NCI-H446 (cell line): ENCODE measurements around the gene C9orf78.

Experiments used
- DNase-seq, 2 experiments: peaks; one replicate each; lab custom pipeline; 2025; lab: John Stamatoyannopoulos, UW

Gene C9orf78

GRCh38 chr9:129868023-129868871 lies 33.2 kb upstream of the C9orf78 start:
- no peak for DNase-seq

DNA sequence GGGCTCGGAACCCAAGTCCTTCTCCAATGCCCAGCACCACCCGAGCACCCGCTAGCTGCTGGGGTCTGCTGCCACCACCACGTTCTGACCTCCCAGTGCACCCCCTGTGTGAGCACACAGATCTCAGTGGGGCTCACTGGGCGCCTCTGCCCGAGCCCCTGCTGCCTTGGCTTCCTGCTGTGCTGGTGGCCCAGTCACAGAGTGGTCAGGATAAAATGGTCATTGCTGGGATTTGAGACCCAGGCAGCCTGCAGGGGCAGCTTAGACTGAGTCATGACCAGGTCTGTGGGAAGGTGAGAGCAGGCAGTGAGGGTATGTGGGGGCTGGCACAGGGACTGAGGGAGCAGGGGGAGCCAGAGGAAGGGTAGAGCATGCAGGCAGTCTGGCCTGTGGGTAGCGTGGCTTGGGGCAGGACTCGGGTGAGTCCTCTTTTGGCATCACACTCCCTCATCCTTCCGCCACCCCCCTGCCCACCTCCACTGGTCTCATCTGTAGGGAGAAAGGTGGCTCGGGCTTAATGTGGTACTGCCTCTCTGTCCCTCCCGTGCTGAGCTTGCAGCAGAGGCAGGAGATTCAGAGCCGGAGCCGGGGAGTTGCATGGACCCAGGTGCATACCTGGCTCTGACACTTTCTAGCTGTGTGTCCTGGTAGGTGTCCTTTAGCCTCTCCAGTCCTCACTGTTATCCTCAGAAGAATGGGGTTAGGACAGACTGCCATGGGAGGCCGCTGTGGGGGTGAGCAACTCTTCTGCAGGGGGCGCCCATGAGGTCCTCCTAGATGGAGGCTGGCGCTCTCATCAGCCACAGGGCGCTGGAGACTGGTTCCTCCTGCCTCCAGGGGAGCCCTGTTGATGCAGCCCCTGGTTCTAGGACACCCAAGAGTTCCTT lies 32.3 kb upstream of the C9orf78 start:
- DNase-seq, result no peak

DNA sequence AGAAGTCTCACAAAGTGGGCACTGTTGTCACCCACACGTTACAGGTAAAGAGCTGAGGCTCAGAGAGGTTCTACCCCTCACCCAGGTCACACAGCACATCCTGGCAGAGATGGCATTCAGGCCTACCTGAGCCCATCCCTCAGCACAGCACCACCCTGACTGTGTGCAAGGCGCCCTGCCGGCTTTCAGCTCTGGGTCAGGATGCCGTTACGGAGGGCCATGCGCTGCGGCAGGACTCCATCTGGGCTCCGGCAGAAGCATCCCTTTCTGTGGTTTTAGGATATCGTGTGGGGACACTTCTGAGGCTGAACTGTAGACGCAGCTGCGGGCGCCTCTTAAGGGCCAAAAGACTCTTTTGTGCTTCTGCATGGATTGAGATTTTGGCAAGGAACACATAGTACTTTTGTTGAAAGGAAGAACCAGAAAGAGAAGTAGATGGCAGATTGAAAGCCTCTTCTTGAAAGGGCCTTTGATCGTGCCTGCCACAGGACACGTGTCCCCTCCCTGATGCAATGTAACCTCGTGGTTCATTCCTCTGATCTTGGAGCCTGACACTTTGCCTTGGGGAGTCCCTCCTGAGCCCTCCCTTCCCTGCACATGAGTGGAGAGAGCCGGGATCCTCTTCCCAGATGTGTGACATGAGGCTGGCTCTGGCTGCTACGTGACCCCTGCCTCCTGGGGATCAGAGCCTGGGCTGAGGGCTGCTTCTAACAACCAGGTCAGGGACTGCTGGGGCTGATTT lies 31.5 kb upstream of the C9orf78 start:
- DNase-seq, result no peak

DNA sequence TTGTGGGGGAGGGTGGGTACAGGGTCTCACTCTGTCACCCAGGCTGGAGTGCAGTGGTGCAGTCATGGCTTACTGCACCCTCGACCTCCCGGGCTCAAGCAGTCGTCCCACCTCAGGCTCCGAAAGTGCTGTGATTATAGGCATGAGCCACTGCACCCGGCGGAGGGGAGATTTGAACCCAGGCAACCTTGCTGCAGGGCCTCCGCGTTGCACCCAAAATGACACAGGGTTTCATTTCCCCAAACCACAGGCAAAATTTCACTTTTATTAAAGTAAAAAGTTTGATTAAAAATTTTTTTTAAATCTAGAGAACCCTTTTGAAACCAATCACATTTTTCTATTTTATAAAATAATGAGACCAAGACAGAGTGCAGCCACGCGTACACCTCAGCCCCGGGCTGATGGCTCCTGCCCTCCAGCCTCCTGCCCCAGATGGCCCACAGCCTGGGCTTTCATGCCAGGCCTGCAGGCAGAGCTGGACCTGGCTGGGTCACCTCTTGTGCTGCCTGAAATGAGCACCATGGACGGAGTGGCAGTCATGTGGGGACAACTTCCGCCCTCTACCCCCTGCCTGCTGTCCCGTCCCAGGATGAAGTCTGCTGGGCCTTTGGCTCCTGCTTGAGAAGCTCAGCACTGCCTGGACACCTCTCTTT lies 30.7 kb upstream of the C9orf78 start:
- no peak for DNase-seq

- no peak for DNase-seq
These were observed 30.0 kb upstream of the C9orf78 start for GRCh38 chr9:129864991-129865647.

DNA sequence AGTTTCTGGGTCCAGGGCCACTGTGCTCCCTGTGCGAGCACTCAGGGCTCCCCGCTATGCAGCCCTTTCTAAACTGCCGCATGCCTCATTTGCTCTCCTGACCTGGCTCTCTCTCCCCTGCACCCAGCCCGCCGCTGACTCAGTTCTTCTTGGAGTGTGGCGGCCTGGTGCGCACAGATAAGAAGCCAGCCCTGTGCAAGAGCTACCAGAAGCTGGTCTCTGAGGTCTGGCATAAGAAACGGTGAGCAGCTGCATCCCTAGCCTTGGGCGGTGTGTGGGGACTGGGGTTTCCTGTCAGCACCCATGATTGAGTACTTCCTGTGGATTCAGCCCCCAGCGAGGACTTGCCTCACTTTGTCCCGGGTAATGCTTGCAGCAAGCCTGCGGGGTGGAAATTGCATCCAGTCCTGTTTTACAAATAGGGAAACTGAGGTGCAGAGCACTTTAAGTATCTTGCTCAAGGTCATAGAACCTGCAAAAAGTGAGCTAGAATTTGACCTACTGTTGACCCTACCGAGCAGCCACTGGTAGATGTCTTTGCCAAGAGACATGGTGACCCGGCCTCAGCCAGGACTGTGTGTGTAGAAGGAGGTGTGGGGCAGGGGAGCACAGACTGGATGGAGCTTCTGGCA lies 28.1 kb upstream of the C9orf78 start:
- no peak for DNase-seq

GRCh38 chr9:129861447-129861827 lies 26.4 kb upstream of the C9orf78 start:
- DNase-seq, result no peak

DNA sequence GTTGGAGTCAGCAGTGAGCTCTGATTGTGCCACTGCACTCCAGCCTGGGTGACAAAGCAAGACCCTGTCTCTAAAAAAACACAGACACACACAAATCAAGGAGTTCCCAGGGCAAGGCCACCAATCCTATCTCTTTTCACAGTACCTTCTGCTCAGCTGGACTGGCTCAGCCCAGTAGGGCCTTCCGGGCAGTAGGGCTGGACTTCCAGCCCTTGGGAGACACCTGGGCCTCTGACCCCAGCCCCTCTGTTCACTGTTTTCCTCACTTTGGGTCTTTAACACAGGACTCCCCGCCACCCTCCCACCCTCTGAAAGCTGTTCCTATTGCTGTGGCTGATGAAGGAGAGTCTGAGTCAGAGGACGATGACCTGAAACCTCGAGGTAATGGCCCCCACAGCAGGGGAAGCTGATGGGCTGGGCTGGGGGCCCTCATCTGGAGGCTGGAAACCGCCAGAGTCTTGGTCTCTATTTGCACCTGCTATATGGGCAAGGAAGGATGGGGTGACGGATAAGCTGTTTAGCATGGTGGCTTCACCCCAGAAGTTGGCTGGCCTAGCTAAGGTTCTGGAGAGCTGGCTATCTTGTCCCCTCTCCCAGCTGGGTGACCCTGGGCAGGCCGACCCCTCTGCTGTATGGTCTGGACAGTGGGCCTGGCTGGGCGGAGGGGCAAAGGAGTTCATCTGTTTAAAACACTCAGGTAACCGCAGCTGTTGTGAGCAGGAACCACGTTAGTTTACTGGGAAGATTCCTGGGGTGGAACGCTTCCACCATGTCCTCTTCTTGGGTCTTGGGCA lies 25.8 kb upstream of the C9orf78 start:
- no peak for DNase-seq

DNA sequence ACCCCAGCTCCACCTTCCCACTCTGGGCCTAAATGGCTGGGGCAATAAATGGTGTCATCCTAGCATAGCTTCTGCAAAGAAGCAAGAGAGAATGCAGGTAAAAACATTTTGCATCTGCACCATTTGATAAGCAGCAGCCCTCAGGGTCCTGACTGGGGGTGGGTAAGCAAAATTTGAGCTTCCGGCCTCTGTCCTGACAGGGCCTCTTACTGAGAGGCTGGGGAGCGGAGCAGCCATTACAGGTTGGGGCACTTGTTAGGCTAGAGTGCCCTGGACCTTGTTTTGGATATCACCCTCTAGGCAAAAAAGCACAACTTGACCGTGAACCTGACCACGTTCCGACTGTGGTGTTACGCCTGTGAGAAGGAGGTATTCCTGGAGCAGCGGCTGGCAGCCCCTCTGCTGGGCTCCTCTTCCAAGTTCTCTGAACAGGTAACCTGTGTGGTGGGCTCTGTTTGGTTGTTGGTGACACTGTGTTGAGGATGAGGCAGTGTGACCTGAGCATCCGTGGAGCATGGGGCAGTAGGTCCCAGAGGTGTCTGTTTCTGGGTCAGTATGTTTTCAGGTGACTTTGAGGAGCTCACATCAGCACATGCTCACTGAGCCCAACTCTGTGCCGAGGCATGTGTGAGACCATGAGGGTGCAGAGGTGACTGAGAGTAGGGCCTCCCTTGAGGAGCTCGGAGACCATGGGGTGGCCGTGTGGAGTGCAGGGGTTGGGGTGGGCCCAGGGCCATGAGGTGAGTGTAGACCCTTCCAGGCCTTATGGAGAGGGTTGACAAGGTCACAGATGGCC lies 23.3 kb upstream of the C9orf78 start:
- DNase-seq, result no peak

DNA sequence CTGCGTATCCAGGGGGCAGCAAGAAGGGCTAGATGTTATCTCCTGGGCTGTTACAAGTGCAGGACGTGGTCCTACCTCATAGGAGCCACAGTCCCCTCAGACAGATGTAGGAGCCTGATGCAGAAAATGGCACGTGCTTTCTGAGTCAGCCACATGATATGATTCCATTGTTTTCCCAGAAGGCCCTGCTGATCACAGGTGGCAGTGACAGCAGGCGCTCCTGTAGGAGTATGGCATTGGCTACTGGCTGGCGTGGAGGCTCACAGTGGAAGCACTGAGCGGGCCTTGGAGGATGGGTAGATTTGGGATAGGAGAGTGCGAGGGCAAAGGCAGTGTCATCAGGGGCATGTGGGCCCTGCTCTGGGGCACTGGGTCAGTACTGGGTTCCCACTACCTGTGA lies 22.1 kb upstream of the C9orf78 start:
- no peak for DNase-seq

GRCh38 chr9:129854588-129855110 lies 19.6 kb upstream of the C9orf78 start:
- no peak for DNase-seq

DNA sequence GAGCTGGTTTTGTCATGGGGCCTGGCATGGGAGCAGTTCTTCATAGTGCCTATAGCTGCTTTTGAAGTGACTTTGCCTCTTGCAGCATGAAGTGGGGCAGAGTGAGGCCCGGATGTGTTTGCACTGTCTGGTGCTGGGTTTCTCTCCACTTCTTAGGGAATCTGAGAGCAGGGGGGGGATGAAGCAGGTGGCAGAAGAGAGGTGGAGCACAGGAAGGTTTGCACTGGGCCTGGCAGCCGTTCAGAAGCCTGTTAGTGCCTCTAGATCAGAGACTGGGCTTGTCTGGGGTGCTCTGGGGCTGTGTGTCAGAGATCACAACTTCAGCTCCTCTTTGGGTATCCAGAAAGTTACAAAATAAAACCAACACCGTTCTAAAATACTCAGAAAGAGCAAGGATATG lies 18.5 kb upstream of the C9orf78 start:
- no peak for DNase-seq

- DNase-seq, result no peak
These were observed 17.5 kb upstream of the C9orf78 start for GRCh38 chr9:129852579-129852978.

DNA sequence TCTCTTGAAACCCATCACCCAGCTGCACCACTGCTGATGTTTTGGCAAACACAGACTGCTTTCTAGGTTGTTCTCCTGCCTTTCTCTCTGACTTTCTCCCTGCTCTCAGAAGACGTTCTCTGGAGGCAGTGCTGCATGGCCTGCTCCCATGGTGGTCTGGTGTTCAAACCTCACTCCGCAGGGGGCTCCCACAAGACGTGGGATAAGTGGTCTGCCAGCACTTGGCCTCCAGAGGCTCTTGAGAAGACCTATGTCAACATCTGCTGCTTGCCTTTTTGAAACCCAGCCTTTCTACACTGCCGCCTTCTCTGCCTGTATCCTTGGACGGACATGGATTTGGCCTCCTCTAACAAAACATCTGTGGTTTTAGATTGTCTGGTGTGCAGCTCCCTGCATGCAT lies 16.7 kb upstream of the C9orf78 start:
- no peak for DNase-seq

DNA sequence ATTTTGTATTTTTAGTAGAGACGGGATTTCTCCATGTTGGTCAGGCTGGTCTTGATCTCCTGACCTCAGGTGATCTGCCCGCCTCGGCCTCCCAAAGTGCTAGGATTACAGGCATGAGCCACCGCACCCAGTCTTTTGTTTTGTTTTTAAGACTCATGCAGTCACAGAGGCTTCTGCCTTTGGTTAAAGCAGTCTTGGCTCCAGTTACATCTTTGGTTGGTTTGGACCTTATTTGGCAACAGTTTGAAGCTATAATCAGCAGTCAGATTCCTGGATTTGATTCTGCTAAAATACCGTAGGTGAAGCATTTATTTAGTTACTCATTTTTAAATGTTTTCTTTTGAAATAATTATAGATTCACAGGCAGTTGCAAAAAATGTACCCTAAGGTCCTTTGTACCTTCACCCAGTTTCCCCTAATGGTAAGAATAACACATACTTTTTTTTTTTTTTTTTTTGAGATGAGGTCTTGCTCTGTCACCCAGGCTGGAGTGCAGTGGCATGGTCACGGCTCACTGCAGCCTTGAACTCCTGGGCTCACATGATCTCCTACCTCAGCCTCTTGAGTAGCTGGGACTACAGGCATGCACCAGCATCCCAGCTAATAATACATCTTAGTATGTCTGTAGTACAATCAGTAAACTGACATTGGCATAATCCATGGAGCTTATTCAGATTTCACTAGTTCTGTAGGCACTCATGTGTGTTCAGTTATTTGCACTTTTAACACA lies 15.9 kb upstream of the C9orf78 start:
- DNase-seq, result no peak

DNA sequence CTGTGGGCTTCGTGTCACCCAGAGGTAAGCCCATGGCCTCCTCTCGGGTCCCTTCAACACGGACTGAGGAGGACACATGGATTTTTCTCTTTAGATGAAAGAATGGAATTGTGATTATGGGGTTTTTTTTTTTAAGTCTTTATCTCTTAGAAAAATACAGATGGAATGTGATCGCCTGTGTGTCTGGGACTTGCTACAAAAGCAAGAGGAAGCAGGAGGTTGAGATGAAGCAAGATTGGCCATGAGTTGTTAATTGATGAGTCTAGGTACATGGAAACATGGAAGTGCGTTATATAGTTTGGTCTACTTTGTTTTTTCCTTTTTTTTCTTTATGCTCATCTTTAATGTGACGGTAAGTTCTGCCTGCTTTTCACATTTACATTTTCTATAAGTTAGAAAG lies 14.8 kb upstream of the C9orf78 start:
- no peak for DNase-seq

DNA sequence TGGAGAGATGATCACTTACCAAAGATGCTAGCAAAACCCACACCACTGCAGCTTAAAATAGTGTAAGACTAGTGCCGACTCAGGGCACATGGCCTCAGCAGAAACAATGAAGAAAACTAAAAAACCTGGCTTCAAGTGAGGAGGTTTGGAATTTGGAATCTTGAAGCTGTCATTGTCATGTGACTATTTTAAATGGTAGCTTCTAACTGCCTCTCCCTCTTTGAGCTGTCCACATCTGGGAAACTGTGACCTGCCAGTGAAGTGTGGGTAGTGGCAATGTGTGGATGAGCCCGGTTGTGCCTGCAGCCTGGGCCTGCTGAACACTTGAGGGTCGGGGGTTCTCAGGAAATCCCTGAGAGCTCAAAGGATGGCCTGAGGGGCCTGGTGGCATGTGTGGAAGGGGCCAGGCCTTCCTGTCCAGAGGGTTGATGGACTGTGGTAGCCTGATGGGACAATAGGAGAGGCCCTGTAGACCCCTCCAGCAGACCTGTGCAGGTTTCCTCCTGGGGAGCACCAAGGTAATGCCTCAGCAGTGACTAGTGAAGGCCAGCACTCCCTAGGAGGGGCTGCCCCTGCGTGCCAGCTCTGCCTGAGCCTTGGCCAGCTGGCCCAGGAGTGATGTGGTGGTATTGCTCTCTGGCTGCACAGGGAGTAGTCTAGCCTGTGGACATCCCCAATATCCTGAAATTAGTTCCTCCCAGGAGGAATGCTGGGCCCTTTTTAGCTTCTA lies 13.8 kb upstream of the C9orf78 start:
- no peak for DNase-seq

DNA sequence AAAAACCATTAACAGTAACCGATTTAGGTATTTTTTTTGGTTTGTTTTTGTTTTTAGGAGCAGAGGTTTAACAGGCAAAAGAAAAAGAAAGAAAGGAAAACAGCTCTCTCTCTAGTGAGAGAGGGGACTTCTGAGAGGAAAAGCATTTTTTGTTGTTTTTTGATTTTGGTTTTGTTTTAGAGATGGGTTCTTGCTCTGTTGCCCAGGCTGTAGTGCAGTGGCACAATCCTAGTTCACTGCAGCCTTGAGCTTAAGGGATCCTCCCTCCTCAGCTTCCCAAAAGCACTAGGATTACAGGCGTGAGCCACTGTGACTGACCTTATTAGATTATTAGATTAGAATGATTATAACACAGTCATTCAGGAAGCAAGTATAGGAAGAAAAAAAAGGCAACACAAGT lies 10.3 kb upstream of the C9orf78 start:
- no peak for DNase-seq
